GM12878 (cell line): ENCODE results near the gene GPM6B. TPM values are rescaled to one million over a fixed set of nuclear protein-coding genes. Genes with fewer than 3 reads are reported as not detected.

Experiments used
- ATAC-seq: fragments of 200-7000 bp; cut with Tn5 transposase; 3 replicates; pipeline ENCODE4 v1.9.1; 2020; ENCODE audit warnings: mild to moderate bottlenecking, moderate library complexity
- BruUV-seq: library from RNA; stranded (reverse); fragments of 400-500 nt; replicated peaks from 2 replicates; lab custom pipeline; 2021; lab: Mats Ljungman, UMichigan
- CTCF ChIA-PET: fragments of 300-600 bp; sonication (Branson Sonifier 250); formaldehyde crosslinking; extraction: SDS; loops from one replicate; lab custom pipeline; 2021; ENCODE audit warnings: inconsistent platforms; lab: Yijun Ruan, JAX
- POLR2A ChIA-PET: fragments of 350-600 bp; formaldehyde crosslinking; extraction: SDS; loops from one replicate; lab custom pipeline; 2021; ENCODE audit warnings: inconsistent platforms; lab: Charles Lee
- RAD21 ChIA-PET: fragments of 300-600 bp; sonication (Branson Sonifier 250); formaldehyde crosslinking; loops from one replicate; lab custom pipeline; 2023; ENCODE audit warnings: antibody characterized with exemption; ENCODE audit not compliant: unreplicated experiment; lab: Charles Lee
- SMC1A ChIA-PET: fragments of 300-600 bp; sonication (Branson Sonifier 250); formaldehyde crosslinking; loops from one replicate; lab custom pipeline; 2023; ENCODE audit not compliant: unreplicated experiment, uncharacterized antibody; lab: Charles Lee
- DNase-seq: peaks from one replicate; pipeline ENCODE4 v3.0.0-alpha.2; 2011; ENCODE audit warnings: low read depth, low spot score
- FAIRE-seq: peaks from 3 replicates; lab custom pipeline; 2011; peaks lifted over from hg19 to GRCh38; lab: Jason Lieb, UNC
- H2AFZ ChIP-seq: 2 replicates; pipeline ENCODE4 v1.6.0; 2011; ENCODE audit warnings: low read depth, low read length, control low read depth; ENCODE audit not compliant: control insufficient read depth
- H3K27ac ChIP-seq: 2 replicates; pipeline ENCODE4 v1.5.1; 2011; ENCODE audit warnings: control low read depth; ENCODE audit not compliant: control insufficient read depth, insufficient read depth
- H3K27me3 ChIP-seq, 2 experiments: replicated peaks in 1 of 2; 2 replicates each; pipeline versions ENCODE4 v1.6.0 to v1.6.1; 2011; ENCODE audit warnings: low read length in 1 of 2; ENCODE audit not compliant: control insufficient read depth in 2 of 2, insufficient read depth in 2 of 2
- H3K36me3 ChIP-seq, 2 experiments: 2 replicates each; pipeline ENCODE4 v1.5.1; 2011; ENCODE audit warnings: low read length in 1 of 2; ENCODE audit not compliant: control insufficient read depth in 2 of 2, insufficient read depth in 2 of 2
- H3K4me1 ChIP-seq: 2 replicates; pipeline ENCODE4 v1.6.1; 2011; ENCODE audit warnings: mild to moderate bottlenecking, low read length, moderate library complexity, mixed read lengths; ENCODE audit not compliant: control insufficient read depth, insufficient read depth
- H3K4me2 ChIP-seq: 2 replicates; pipeline ENCODE4 v1.6.0; 2011; ENCODE audit warnings: control low read depth; ENCODE audit not compliant: control insufficient read depth, insufficient read depth
- H3K4me3 ChIP-seq: fragments of 200-600 bp; sonication (generic); 2 replicates; pipeline ENCODE4 v1.5.1; 2016
- H3K79me2 ChIP-seq: 2 replicates; pipeline ENCODE4 v1.6.0; 2011; ENCODE audit warnings: low read length; ENCODE audit not compliant: control insufficient read depth, insufficient read depth
- H3K9ac ChIP-seq: 2 replicates; pipeline ENCODE4 v1.8.0; 2011; ENCODE audit warnings: low read length, control low read depth, mixed read lengths; ENCODE audit not compliant: control insufficient read depth, insufficient read depth
- H3K9me3 ChIP-seq: replicated peaks from 3 replicates; pipeline ENCODE4 v1.5.1; 2011; ENCODE audit warnings: mild to moderate bottlenecking, low read length; ENCODE audit not compliant: control insufficient read depth, insufficient read depth
- H4K20me1 ChIP-seq: 2 replicates; pipeline ENCODE4 v1.6.0; 2011; ENCODE audit not compliant: control insufficient read depth, insufficient read depth
- ATF3 ChIP-seq: IDR thresholded peaks from 2 replicates; pipeline ENCODE4 v1.6.1; 2011; ENCODE audit warnings: low read depth, mild to moderate bottlenecking, low read length, moderate library complexity, borderline replicate concordance; ENCODE audit errors: extremely low read depth
- ATF7 ChIP-seq: fragments of 450-650 bp; IDR thresholded peaks from 2 replicates; pipeline ENCODE4 v1.6.1; 2016; ENCODE audit warnings: low read depth, mild to moderate bottlenecking
- CBX3 ChIP-seq: fragments of 200-600 bp; sonication (generic); IDR thresholded peaks from 2 replicates; pipeline ENCODE4 v1.6.1; 2016; ENCODE audit warnings: low read depth, borderline replicate concordance
- ESRRA ChIP-seq: IDR thresholded peaks from 2 replicates; pipeline ENCODE4 v1.6.1; 2012; ENCODE audit warnings: mild to moderate bottlenecking, low read length, improper control_type of control experiment
- IKZF2 ChIP-seq, 2 experiments: fragments of 450-650 bp; IDR thresholded peaks; 2 replicates each; pipeline ENCODE4 v1.6.1; 2017; ENCODE audit warnings: mild to moderate bottlenecking in 2 of 2, moderate library complexity in 2 of 2
- KLF5 ChIP-seq: fragments of 450-650 bp; IDR thresholded peaks from 2 replicates; pipeline ENCODE4 v1.6.1; 2014; ENCODE audit warnings: mild to moderate bottlenecking; ENCODE audit not compliant: partially characterized antibody
- MYB ChIP-seq: fragments of 150-350 bp; IDR thresholded peaks from 2 replicates; pipeline ENCODE4 v1.6.1; 2014; ENCODE audit warnings: mild to moderate bottlenecking, low read depth, low read length, borderline replicate concordance
- NR2C2 ChIP-seq: IDR thresholded peaks from 2 replicates; pipeline ENCODE4 v1.6.1; 2011; ENCODE audit warnings: borderline replicate concordance, low read depth; ENCODE audit not compliant: control insufficient read depth, insufficient read length
- NRF1 ChIP-seq: conservative IDR thresholded peaks from 2 replicates; pipeline ENCODE4 v1.6.1; 2011; ENCODE audit warnings: mild to moderate bottlenecking, low read depth, low read length, improper control_type of control experiment
- PKNOX1 ChIP-seq: fragments of 450-650 bp; IDR thresholded peaks from 2 replicates; pipeline ENCODE4 v1.6.1; 2016; ENCODE audit warnings: mild to moderate bottlenecking
- POLR2AphosphoS2 ChIP-seq: IDR thresholded peaks from 2 replicates; pipeline ENCODE4 v1.6.1; 2011; ENCODE audit warnings: low read depth, mild to moderate bottlenecking, low read length, improper control_type of control experiment, moderate library complexity
- RFX5 ChIP-seq: IDR thresholded peaks from 2 replicates; pipeline ENCODE4 v1.6.1; 2011; ENCODE audit warnings: low read depth, low read length, improper control_type of control experiment
- SP1 ChIP-seq: IDR thresholded peaks from one replicate; pipeline ENCODE4 v1.6.1; 2011; ENCODE audit warnings: low read depth, low read length
- SRF ChIP-seq, 2 experiments: IDR thresholded peaks; 2 replicates each; pipeline ENCODE4 v1.6.1; 2011; ENCODE audit warnings: low read depth in 2 of 2, low read length in 2 of 2, mild to moderate bottlenecking in 1 of 2, moderate library complexity in 1 of 2
- TBL1XR1 ChIP-seq: IDR thresholded peaks from 2 replicates; pipeline ENCODE4 v1.6.1; 2012; ENCODE audit warnings: low read depth, low read length, improper control_type of control experiment
- USF1 ChIP-seq: IDR thresholded peaks from 2 replicates; pipeline ENCODE4 v1.6.1; 2011; ENCODE audit warnings: borderline replicate concordance, low read depth, mild to moderate bottlenecking, moderate library complexity, mixed read lengths, low read length; ENCODE audit not compliant: insufficient read depth; ENCODE audit errors: extremely low read length
- ZNF24 ChIP-seq: fragments of 450-650 bp; IDR thresholded peaks from 2 replicates; pipeline ENCODE4 v1.6.1; 2017; ENCODE audit warnings: antibody characterized with exemption, mild to moderate bottlenecking
- WGBS: methylation state at CpG from one replicate; pipeline ENCODE4 v1.1.6; 2016; ENCODE audit warnings: low lambda C conversion rate; ENCODE audit not compliant: insufficient replicate concordance, insufficient coverage; ENCODE audit errors: missing lambda C conversion rate; 5-methylcytosine and 5-hydroxymethylcytosine counted together
- in situ Hi-C: fragments of 300-500 bp; cut with MboI; formaldehyde crosslinking; loops from 9 replicates; pipeline ENCODE4 v1.14.3; 2018; ENCODE audit warnings: mixed read lengths
- intact Hi-C: fragments of 100-400 bp; cut with micrococcal nuclease; formaldehyde crosslinking; loops from one replicate; pipeline ENCODE4 v1.14.2; 2022; ENCODE audit not compliant: unreplicated experiment
- polyA plus RNA-seq, 11 experiments: library from polyadenylated mRNA; depleted of rRNA in 4 of 11; unstranded in 6 of 11; stranded (reverse) in 5 of 11; fragments of >200 nt; fragmentation: Nextera tagmentation in 4 of 11; fragmentation: Illumina TruSeq in 1 of 11; extraction: Ambion mirVana in 4 of 11; extraction: Trizol in 1 of 11; gene quantifications; 1 replicate in 1 of 11; 2 replicates in 10 of 11; pipeline versions ENCODE4 v1.2.1 to v1.2.3, GENCODE V29; 2011 to 2016; ENCODE audit warnings: inconsistent platforms in 2 of 11, missing spikeins in 2 of 11, low read depth in 1 of 11
- total RNA-seq, 4 experiments: library from RNA; depleted of rRNA in 3 of 4; stranded (reverse); fragments of >200 nt in 3 of 4; fragmentation: Illumina TruSeq in 1 of 4; extraction: Trizol in 1 of 4; gene quantifications; 2 replicates each; pipeline versions ENCODE4 v1.2.1 to v1.2.3, GENCODE V29; 2013 to 2021
- TF ChIP-seq, protein P1 (sequence below): IDR thresholded peaks from 2 replicates; pipeline ENCODE4 v1.6.1; 2011; ENCODE audit warnings: mild to moderate bottlenecking, low read depth, low read length, moderate library complexity; ENCODE audit not compliant: insufficient replicate concordance
- TF ChIP-seq, protein P2 (sequence below): fragments of 150-350 bp; IDR thresholded peaks from 2 replicates; pipeline ENCODE4 v1.6.1; 2014; ENCODE audit warnings: mild to moderate bottlenecking, low read depth, low read length

The GPM6B gene
- total and polyA plus RNA-seq, 10 of the 15 experiments (the other 5 are each of a cell fraction or from before 2014, with no cell fraction given) = 0.01 to 2.6 (median 0.37) TPM; not detected in 2

DNA sequence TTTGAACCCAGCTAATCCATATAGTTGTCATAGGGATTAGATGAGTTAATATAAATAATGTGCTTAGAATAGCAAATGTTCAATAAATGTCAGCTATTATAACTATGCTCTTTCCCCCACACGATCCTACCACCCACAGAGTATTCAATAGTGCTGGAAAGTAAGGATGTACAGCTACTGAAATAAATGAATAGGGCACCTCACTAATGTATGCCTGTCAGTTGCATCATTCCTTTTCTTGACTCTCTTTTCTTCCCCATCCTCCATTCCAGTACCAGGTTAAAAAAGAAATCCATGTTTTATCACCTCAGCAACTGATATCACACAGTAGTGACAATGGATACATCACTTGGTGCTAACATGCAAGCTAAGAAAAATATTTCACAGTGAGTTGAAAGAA, 42.8 kb upstream of the GPM6B start (continued):
- no peak for TF ChIP-seq ATF3
- no peak for TF ChIP-seq ATF7

DNA sequence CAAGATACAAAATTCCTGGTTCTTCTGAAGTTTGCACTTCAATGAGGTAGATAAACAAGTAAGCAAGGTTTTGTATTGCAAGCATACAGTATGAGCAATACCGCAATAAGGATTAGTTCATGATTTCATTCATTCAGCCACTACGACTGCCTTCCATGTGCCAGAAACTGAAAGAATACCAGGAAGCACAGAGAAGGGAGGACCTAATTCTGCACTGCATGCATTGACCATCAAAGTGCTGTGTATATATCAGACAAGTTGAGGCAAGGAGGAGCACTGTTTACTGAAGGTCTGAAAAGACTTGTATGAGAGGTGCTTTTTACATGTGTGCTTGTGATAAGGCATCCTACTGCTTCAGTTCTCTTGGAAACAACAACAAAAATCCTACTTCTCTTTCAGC, 40.9 kb upstream of the GPM6B start:
- Histone ChIP-seq H2AFZ (no peak overlapping the region), H3K27me3 (no peaks in the 10 kb centered on the region), H3K9me3 (no peaks in the 10 kb centered on the region), H3K27ac (no peak overlapping the region), H3K36me3 (no peaks in the 10 kb centered on the region), H3K4me3 (no peak overlapping the region), H4K20me1 (no peaks in the 10 kb centered on the region), H3K4me1 (peaks cover 5% of the 10 kb centered on the region; the same call in 1 of the 2 replicates), H3K9ac (no peak overlapping the region), H3K79me2 (no peaks in the 10 kb centered on the region), H3K4me2 (no peak overlapping the region)
- intact Hi-C loops = no loop called here
- ChIA-PET POLR2A (no interaction called here), CTCF (interaction anchor here (1.7 kb wide), 1 partner anchor 174 kb away, joined by 4 read pairs; no protein-coding TSS in a partner anchor), SMC1A (no interaction called here), RAD21 (no interaction called here)
- BruUV-seq = no TSS peak
- in situ Hi-C loops = no loop called here
- FAIRE-seq (no peak), DNase-seq (no peak), ATAC-seq (no peak)
- 72% methylated on average over 2 of the region's 2 CpGs for WGBS
- TF ChIP-seq POLR2AphosphoS2 (no peak), KLF5 (no peak), RFX5 (no peak), ZNF24 (no peak), MYB (no peak), NRF1 (no peak), PKNOX1 (no peak), NR2C2 (no peak), USF1 (no peak), SRF (IDR thresholded peaks at IDR 0.05; ENCODE audit: low read depth in 2 of 2, low read length in 2 of 2) (no peak), IKZF2 (IDR thresholded peaks at IDR 0.05) (no peak), CBX3 (no peak), SP1 (no peak), ESRRA (no peak), TBL1XR1 (no peak)
- TF ChIP-seq, protein P1, sequence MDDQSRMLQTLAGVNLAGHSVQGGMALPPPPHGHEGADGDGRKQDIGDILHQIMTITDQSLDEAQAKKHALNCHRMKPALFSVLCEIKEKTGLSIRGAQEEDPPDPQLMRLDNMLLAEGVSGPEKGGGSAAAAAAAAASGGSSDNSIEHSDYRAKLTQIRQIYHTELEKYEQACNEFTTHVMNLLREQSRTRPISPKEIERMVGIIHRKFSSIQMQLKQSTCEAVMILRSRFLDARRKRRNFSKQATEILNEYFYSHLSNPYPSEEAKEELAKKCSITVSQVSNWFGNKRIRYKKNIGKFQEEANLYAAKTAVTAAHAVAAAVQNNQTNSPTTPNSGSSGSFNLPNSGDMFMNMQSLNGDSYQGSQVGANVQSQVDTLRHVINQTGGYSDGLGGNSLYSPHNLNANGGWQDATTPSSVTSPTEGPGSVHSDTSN = no peak
- TF ChIP-seq, protein P2, sequence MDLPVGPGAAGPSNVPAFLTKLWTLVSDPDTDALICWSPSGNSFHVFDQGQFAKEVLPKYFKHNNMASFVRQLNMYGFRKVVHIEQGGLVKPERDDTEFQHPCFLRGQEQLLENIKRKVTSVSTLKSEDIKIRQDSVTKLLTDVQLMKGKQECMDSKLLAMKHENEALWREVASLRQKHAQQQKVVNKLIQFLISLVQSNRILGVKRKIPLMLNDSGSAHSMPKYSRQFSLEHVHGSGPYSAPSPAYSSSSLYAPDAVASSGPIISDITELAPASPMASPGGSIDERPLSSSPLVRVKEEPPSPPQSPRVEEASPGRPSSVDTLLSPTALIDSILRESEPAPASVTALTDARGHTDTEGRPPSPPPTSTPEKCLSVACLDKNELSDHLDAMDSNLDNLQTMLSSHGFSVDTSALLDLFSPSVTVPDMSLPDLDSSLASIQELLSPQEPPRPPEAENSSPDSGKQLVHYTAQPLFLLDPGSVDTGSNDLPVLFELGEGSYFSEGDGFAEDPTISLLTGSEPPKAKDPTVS = no peak
